HepG2 (cell line): ENCODE results near the gene PLEKHG4. TPM values are rescaled to one million over a fixed set of nuclear protein-coding genes. Genes with fewer than 3 reads are reported as not detected.
A peak's percentile ranks its signal among the peaks of the same experiment; 100 is the strongest.

Experiments
- ARNT2 ChIP-seq: sonication (generic); formaldehyde crosslinking; IDR thresholded peaks from 2 replicates; pipeline ENCODE4 v1.8.0; 2022; ENCODE audit warnings: mild to moderate bottlenecking, low read depth, missing genetic modification reagents, moderate library complexity
- BATF2 ChIP-seq: sonication (generic); formaldehyde crosslinking; IDR thresholded peaks from 2 replicates; pipeline ENCODE4 v1.8.0; 2022; ENCODE audit warnings: mild to moderate bottlenecking, missing genetic modification reagents, moderate library complexity
- GRHL1 ChIP-seq: sonication (generic); formaldehyde crosslinking; conservative IDR thresholded peaks from 2 replicates; pipeline ENCODE4 v1.8.0; 2022; ENCODE audit warnings: missing genetic modification reagents
- HMG20A ChIP-seq: IDR thresholded peaks from 2 replicates; pipeline ENCODE4 v1.6.1; 2016; ENCODE audit warnings: borderline replicate concordance
- IRF2 ChIP-seq: IDR thresholded peaks from 2 replicates; pipeline ENCODE4 v1.6.1; 2018; ENCODE audit warnings: missing genetic modification reagents, missing compliant biosample characterization
- JUND ChIP-seq: sonication (generic); formaldehyde crosslinking; IDR thresholded peaks from 2 replicates; pipeline ENCODE4 v1.8.0; 2022; ENCODE audit warnings: mild to moderate bottlenecking, missing genetic modification reagents
- KLF11 ChIP-seq: IDR thresholded peaks from 2 replicates; pipeline ENCODE4 v1.6.1; 2016; ENCODE audit warnings: missing compliant biosample characterization
- MYNN ChIP-seq: sonication (generic); formaldehyde crosslinking; IDR thresholded peaks from 2 replicates; pipeline ENCODE4 v1.4.0; 2020; ENCODE audit warnings: mild to moderate bottlenecking, low read depth, missing genetic modification reagents
- NCOR1 ChIP-seq: fragments of 200-600 bp; sonication (generic); IDR thresholded peaks from 2 replicates; pipeline ENCODE4 v1.7.0; 2017; ENCODE audit warnings: antibody characterized with exemption, low read length, borderline replicate concordance
- NFAT5 ChIP-seq: sonication (generic); formaldehyde crosslinking; IDR thresholded peaks from 2 replicates; pipeline ENCODE4 v1.4.0; 2020; ENCODE audit warnings: missing genetic modification reagents
- SAFB2 ChIP-seq: sonication (generic); formaldehyde crosslinking; IDR thresholded peaks from 2 replicates; pipeline ENCODE4 v1.5.1; 2020; ENCODE audit warnings: missing genetic modification reagents, low read depth, mild to moderate bottlenecking, borderline replicate concordance
- SRSF1 ChIP-seq: fragments of 200-400 bp; formaldehyde crosslinking; optimal IDR thresholded peaks from 2 replicates; pipeline ENCODE3; 2017; ENCODE audit warnings: mild to moderate bottlenecking, low read depth, low read length, moderate library complexity
- TOPORS ChIP-seq: sonication (generic); formaldehyde crosslinking; IDR thresholded peaks from 2 replicates; pipeline ENCODE4 v1.8.0; 2023; ENCODE audit warnings: mild to moderate bottlenecking, missing genetic modification reagents
- WIZ ChIP-seq: sonication (generic); formaldehyde crosslinking; IDR thresholded peaks from 2 replicates; pipeline ENCODE4 v1.5.1; 2020; ENCODE audit warnings: mild to moderate bottlenecking, missing genetic modification reagents
- ZFAT ChIP-seq: sonication (generic); formaldehyde crosslinking; conservative IDR thresholded peaks from 2 replicates; pipeline ENCODE4 v1.8.1; 2023; ENCODE audit warnings: missing genetic modification reagents, inconsistent platforms
- ZNF10 ChIP-seq: sonication (generic); formaldehyde crosslinking; IDR thresholded peaks from 2 replicates; pipeline ENCODE4 v1.4.0; 2020; ENCODE audit warnings: mild to moderate bottlenecking, low read depth, missing genetic modification reagents, borderline replicate concordance
- ZNF124 ChIP-seq: sonication (generic); formaldehyde crosslinking; IDR thresholded peaks from 2 replicates; pipeline ENCODE4 v1.4.0; 2020; ENCODE audit warnings: missing genetic modification reagents
- ZNF251 ChIP-seq: sonication (generic); formaldehyde crosslinking; IDR thresholded peaks from 2 replicates; pipeline ENCODE4 v1.9.0; 2021; ENCODE audit warnings: mild to moderate bottlenecking, missing genetic modification reagents
- ZNF652 ChIP-seq: IDR thresholded peaks from 2 replicates; pipeline ENCODE4 v1.6.1; 2016; ENCODE audit warnings: low read depth, borderline replicate concordance
- ZNF7 ChIP-seq: IDR thresholded peaks from 2 replicates; pipeline ENCODE4 v1.6.1; 2016; ENCODE audit warnings: missing biosample characterization, missing genetic modification reagents
- ZNF839 ChIP-seq: sonication (generic); formaldehyde crosslinking; IDR thresholded peaks from 2 replicates; pipeline ENCODE4 v1.4.0; 2020; ENCODE audit warnings: missing genetic modification reagents, mild to moderate bottlenecking, borderline replicate concordance
- polyA plus RNA-seq, 8 experiments: library from polyadenylated mRNA; depleted of rRNA in 3 of 8; stranded (reverse) in 7 of 8; unstranded in 1 of 8; fragments of >200 nt; fragmentation: Illumina TruSeq in 4 of 8; extraction: Trizol in 4 of 8; gene quantifications; 2 replicates each; pipeline versions ENCODE4 v1.2.1 to v1.2.3, GENCODE V29; 2011 to 2016; ENCODE audit warnings: low read depth in 4 of 8, missing spikeins in 1 of 8, mixed read lengths in 1 of 8; ENCODE audit not compliant: insufficient read depth in 1 of 8
- total RNA-seq, 5 experiments: library from RNA; depleted of rRNA; stranded (reverse); fragments of >200 nt; fragmentation: Illumina TruSeq; extraction: Trizol; gene quantifications; 2 replicates each; pipeline ENCODE4 v1.2.3, GENCODE V29; 2016; ENCODE audit warnings: low read depth in 1 of 5
- TF ChIP-seq, protein P1 (sequence below): sonication (generic); formaldehyde crosslinking; IDR thresholded peaks from 2 replicates; pipeline ENCODE4 v1.4.0; 2020; ENCODE audit warnings: missing genetic modification reagents

Gene PLEKHG4
- total and polyA plus RNA-seq, 2 of the 13 experiments (the other 11 are each of a cell fraction or from before 2014, with no cell fraction given), result 7.1 to 13.6 TPM

GRCh38 chr16:67278773-67279295 lies 498 bp upstream of the PLEKHG4 start (continued):
- TF ChIP-seq NCOR1 (no peak), ZNF839 (CRISPR knock-in tag) (no peak), WIZ (CRISPR knock-in tag) (0 out of 2 replicates have a peak, but pooled peaks have one; percentile 19), NFAT5 (CRISPR knock-in tag) (no peak), MYNN (0 out of 2 replicates have a peak, but pooled peaks have one; percentile 20), HMG20A (CRISPR knock-in tag) (no peak), BATF2 (no peak), ZNF7 (0 out of 2 replicates have a peak, but pooled peaks have one; percentile 5), ZNF10 (CRISPR knock-in tag) (no peak), ZNF124 (no peak), IRF2 (no peak), ZFAT (CRISPR knock-in tag) (no peak; the same call in 1 of the 2 replicates), GRHL1 (CRISPR knock-in tag) (no peak), SRSF1 (peak; percentile 72), ZNF652 (CRISPR knock-in tag) (no peak), JUND (CRISPR knock-in tag) (no peak), ZNF251 (CRISPR knock-in tag) (no peak), ARNT2 (no peak), TOPORS (CRISPR knock-in tag) (no peak), SAFB2 (CRISPR knock-in tag) (no peak), KLF11 (CRISPR knock-in tag) (no peak; the same call in 1 of the 2 replicates)
- TF ChIP-seq, protein P1, sequence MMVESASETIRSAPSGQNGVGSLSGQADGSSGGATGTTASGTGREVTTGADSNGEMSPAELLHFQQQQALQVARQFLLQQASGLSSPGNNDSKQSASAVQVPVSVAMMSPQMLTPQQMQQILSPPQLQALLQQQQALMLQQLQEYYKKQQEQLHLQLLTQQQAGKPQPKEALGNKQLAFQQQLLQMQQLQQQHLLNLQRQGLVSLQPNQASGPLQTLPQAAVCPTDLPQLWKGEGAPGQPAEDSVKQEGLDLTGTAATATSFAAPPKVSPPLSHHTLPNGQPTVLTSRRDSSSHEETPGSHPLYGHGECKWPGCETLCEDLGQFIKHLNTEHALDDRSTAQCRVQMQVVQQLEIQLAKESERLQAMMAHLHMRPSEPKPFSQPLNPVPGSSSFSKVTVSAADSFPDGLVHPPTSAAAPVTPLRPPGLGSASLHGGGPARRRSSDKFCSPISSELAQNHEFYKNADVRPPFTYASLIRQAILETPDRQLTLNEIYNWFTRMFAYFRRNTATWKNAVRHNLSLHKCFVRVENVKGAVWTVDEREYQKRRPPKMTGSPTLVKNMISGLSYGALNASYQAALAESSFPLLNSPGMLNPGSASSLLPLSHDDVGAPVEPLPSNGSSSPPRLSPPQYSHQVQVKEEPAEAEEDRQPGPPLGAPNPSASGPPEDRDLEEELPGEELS, result no peak
